KMS-11 (cell line): ENCODE data around the gene APOM.

Source experiments
- H2AFZ ChIP-seq: fragments of 200-600 bp; sonication (generic); 2 replicates; pipeline ENCODE4 v1.6.1; 2016; ENCODE audit warnings: antibody characterized with exemption, mixed run types, low read depth
- H3K27ac ChIP-seq: fragments of 200-600 bp; sonication (generic); 2 replicates; pipeline ENCODE4 v1.6.1; 2016; ENCODE audit warnings: mild to moderate bottlenecking, mixed run types
- H3K27me3 ChIP-seq: fragments of 200-600 bp; sonication (generic); 2 replicates; pipeline ENCODE4 v1.6.1; 2017; ENCODE audit warnings: mild to moderate bottlenecking, low read depth, mixed run types, moderate library complexity; ENCODE audit not compliant: insufficient read depth
- H3K36me3 ChIP-seq: fragments of 200-600 bp; sonication (generic); 2 replicates; pipeline ENCODE4 v1.6.1; 2017; ENCODE audit warnings: mild to moderate bottlenecking, mixed run types; ENCODE audit not compliant: insufficient read depth
- H3K4me1 ChIP-seq: fragments of 200-600 bp; sonication (generic); 2 replicates; pipeline ENCODE4 v1.6.1; 2016; ENCODE audit warnings: mild to moderate bottlenecking, low read depth, mixed run types; ENCODE audit not compliant: poor library complexity, severe bottlenecking
- H3K4me2 ChIP-seq: fragments of 200-600 bp; sonication (generic); 2 replicates; pipeline ENCODE4 v1.7.0; 2016; ENCODE audit warnings: mild to moderate bottlenecking, mixed run types
- H3K4me3 ChIP-seq: fragments of 200-600 bp; sonication (generic); IDR thresholded peaks from 2 replicates; pipeline ENCODE4 v1.6.1; 2017; ENCODE audit warnings: low read depth, low read length, mixed read lengths; ENCODE audit not compliant: insufficient read depth
- H3K79me2 ChIP-seq: fragments of 200-600 bp; sonication (generic); 2 replicates; pipeline ENCODE4 v1.6.1; 2016; ENCODE audit warnings: low read depth, mixed run types; ENCODE audit not compliant: insufficient read depth
- H3K9ac ChIP-seq: fragments of 200-600 bp; sonication (generic); 2 replicates; pipeline ENCODE4 v1.6.1; 2016; ENCODE audit warnings: mild to moderate bottlenecking, mixed run types
- H4K20me1 ChIP-seq: fragments of 200-600 bp; sonication (generic); 2 replicates; pipeline ENCODE4 v1.6.1; 2016; ENCODE audit warnings: mild to moderate bottlenecking, mixed run types; ENCODE audit not compliant: insufficient read depth
- TF ChIP-seq, protein P1 (sequence below): fragments of 200-600 bp; sonication (generic); conservative IDR thresholded peaks from 2 replicates; pipeline ENCODE4 v1.6.1; 2017; ENCODE audit warnings: low read depth, mild to moderate bottlenecking, antibody characterized with exemption, low read length, moderate library complexity, mixed read lengths

Gene APOM

DNA sequence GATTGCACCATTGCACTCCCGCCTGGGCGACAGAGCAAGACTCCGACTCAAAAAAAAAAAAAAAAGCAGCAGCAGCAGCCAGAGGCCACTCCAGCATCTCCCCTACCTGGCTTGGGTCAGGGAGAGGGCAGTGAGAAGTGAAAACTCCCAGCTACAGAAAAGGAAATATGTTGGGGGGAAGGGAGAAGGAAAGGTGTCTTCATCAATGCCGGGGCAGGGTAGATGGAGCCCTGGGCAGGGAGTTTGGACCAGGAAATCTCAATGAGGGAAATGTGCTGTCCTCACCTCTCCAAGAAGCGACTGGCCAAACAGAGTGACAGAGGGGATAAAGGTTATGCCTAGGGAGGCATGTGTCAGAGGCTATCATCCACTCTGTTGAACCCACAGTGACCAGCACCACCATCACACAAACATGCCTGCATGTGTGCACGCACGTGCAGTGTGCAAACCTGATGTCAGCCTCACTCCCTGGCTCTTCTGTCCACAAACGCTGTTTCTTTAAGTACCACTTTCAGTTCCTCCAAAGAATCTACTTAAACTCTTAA lies 41.5 kb upstream of the APOM start:
- Histone ChIP-seq H3K27ac (no peak overlapping the region), H3K4me2 (no peak overlapping the region), H3K4me3 (no peak overlapping the region)

DNA sequence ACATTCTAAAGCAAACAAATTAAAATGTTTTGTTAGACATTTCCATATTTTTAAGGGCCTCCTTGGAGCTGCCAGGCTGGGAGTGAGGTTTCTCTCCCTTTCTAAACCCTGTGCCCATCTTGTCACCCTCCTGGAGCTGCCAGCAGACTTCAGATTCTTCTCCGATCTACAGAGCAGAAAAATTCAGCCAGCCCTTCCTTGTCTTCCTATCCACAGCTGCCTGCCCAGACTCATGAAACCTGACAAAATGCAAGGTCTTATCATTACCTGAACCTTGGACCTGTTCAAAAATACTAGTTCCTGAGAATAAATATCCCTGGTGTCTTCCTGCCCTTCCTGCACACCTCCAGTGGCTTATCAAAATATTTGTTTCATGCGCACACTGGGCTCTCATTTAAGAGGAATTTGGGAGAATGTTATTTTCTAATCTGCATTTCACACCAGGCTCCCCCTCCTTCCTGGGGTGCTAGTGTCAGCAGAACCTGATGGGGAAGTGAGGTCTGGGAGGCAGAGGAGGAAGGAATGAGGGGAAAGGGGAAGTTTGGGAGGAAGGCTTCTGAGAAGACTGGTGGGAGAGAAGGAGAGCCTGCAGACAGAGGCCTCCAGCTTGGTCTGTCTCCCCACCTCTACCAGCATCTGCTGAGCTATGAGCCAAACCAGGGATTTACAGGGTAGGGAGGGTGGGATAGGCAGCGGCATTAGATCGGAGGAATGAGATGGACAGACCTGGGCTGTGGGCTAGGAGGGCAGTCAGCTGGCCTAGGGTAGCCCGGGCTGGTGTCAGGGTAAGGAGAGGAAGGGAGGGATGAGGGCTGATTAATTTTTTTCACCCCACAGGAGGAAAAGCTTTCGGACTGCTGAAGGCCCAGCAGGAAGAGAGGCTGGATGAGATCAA lies 40.8 kb upstream of the APOM start, which contains the start of gene AIF1:
Gene AIF1, plus strand, starts transcription at position 551 of the 895 bp plus-strand sequence. Its CDS starts 96 bp downstream, at position 647.
- Histone ChIP-seq H3K4me2 (no peak within 1 kb of the TSS), H3K4me1 (peaks cover 20% of the 10 kb centered on the region), H3K4me3 (no peak within 1 kb of the TSS), H2AFZ (no peak within 1 kb of the TSS), H3K27me3 (no peaks in the 10 kb centered on the region), H3K79me2 (no peaks in the 10 kb centered on the region), H3K27ac (no peak within 1 kb of the TSS), H3K9ac (no peak within 1 kb of the TSS), H3K36me3 (no peaks in the 10 kb centered on the region), H4K20me1 (no peaks in the 10 kb centered on the region)
- TF ChIP-seq, protein P1, sequence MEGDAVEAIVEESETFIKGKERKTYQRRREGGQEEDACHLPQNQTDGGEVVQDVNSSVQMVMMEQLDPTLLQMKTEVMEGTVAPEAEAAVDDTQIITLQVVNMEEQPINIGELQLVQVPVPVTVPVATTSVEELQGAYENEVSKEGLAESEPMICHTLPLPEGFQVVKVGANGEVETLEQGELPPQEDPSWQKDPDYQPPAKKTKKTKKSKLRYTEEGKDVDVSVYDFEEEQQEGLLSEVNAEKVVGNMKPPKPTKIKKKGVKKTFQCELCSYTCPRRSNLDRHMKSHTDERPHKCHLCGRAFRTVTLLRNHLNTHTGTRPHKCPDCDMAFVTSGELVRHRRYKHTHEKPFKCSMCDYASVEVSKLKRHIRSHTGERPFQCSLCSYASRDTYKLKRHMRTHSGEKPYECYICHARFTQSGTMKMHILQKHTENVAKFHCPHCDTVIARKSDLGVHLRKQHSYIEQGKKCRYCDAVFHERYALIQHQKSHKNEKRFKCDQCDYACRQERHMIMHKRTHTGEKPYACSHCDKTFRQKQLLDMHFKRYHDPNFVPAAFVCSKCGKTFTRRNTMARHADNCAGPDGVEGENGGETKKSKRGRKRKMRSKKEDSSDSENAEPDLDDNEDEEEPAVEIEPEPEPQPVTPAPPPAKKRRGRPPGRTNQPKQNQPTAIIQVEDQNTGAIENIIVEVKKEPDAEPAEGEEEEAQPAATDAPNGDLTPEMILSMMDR = no peak

More for the DNA sequence above, 41.5 kb upstream of the APOM start:
- TF ChIP-seq, protein P1 = no peak
- Histone ChIP-seq H3K4me1 (peaks cover 16% of the 10 kb centered on the region), H3K79me2 (no peaks in the 10 kb centered on the region), H3K9ac (no peak overlapping the region), H4K20me1 (no peaks in the 10 kb centered on the region), H3K27me3 (no peaks in the 10 kb centered on the region), H2AFZ (no peak overlapping the region), H3K36me3 (no peaks in the 10 kb centered on the region)

DNA sequence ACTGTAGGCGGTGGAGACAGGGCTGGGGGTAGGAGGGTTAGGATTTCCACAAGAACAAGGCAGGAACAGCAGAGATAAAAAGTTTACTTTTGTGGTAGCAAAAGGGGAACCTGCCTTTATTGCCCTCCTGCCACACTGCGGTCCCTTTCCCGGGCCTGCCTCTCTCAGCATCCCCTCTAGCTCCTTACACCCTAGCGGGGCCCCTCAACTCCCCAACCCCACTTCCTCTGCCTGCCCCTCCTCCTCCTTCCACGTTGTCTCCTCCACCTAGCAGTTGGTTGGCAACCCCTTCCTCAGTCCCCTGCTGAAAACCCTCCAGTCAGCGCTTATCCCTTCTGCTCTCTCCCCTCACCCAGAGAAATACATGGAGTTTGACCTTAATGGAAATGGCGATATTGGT lies 39.9 kb upstream of the APOM start:
- H3K9ac ChIP-seq = no peak overlapping the region
- peaks cover 20% of the 10 kb centered on the region for H3K4me1 ChIP-seq
- no peak overlapping the region for H2AFZ ChIP-seq
- H3K4me3 ChIP-seq = no peak overlapping the region
- no peaks in the 10 kb centered on the region for H3K27me3 ChIP-seq
- H3K27ac ChIP-seq = no peak overlapping the region
- H4K20me1 ChIP-seq = no peaks in the 10 kb centered on the region
- no peak overlapping the region for H3K4me2 ChIP-seq
- H3K79me2 ChIP-seq = peaks cover under 1% of the 10 kb centered on the region; the same call in 1 of the 2 replicates
- TF ChIP-seq, protein P1 = no peak
- H3K36me3 ChIP-seq = no peaks in the 10 kb centered on the region

DNA sequence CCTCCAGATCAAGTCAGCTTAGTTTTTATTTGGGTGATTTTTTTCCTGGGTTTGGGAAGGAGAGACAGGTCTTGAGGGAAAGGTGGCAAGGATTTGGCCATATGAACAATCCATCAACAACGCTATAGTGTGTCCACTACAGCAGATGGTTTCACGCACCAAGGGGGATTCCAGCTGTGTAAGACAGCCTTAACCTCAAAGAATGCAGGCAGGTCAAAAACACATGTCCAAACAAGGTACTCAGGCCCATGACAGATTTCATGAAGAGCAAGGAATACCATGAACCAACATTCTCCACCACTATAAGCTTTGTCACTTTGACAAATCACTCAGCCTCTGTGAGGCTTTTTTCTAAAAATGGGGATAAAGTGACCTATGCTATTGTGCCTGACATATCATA lies 38.7 kb upstream of the APOM start:
- Histone ChIP-seq H2AFZ (0 out of 2 replicates have a peak overlapping the region, but pooled peaks have one; percentile 20), H3K36me3 (no peaks in the 10 kb centered on the region), H3K4me3 (no peak overlapping the region), H3K27ac (no peak overlapping the region), H3K27me3 (no peaks in the 10 kb centered on the region), H3K9ac (no peak overlapping the region), H3K4me2 (peak overlapping the region; percentile 37), H4K20me1 (no peaks in the 10 kb centered on the region), H3K4me1 (peaks cover 23% of the 10 kb centered on the region), H3K79me2 (peaks cover 13% of the 10 kb centered on the region)
- TF ChIP-seq, protein P1 = no peak
